SK-N-MC (cell line): ENCODE measurements around the gene SLC2A9.

ENCODE experiments used
- EZH2 ChIP-seq: fragments of 200-600 bp; sonication (generic); IDR thresholded peaks from one replicate; pipeline ENCODE4 v1.6.1; 2017; ENCODE audit warnings: antibody characterized with exemption
- FOXP2 ChIP-seq: optimal IDR thresholded peaks from 2 replicates; pipeline ENCODE3; 2011; ENCODE audit warnings: mild to moderate bottlenecking, moderate library complexity; ENCODE audit not compliant: insufficient read depth; ENCODE audit errors: extremely low read length, control extremely low read depth
- POLR2AphosphoS5 ChIP-seq: IDR thresholded peaks from 2 replicates; pipeline ENCODE4 v1.6.1; 2012; ENCODE audit warnings: mild to moderate bottlenecking, low read depth, low read length, borderline replicate concordance

GRCh38 chr4:10009861-10010500 is 11.3 kb downstream of the SLC2A9 start:
- TF ChIP-seq EZH2 (no peak), POLR2AphosphoS5 (no peak), FOXP2 (no peak)
